Neural cell (in vitro differentiated cells): Measurements from ENCODE around the gene ZNF292. TPM values are rescaled to one million over a fixed set of nuclear protein-coding genes. Genes with fewer than 3 reads are reported as not detected.

ENCODE experiments used
- H2AFZ ChIP-seq: fragments of 200-600, 300-800 bp; sonication (generic), shearing (Covaris generic); 2 replicates; pipeline ENCODE4 v1.6.0; 2014; ENCODE audit warnings: low read depth, mild to moderate bottlenecking, antibody characterized with exemption, low read length, moderate library complexity
- H3F3A ChIP-seq: fragments of 200-600 bp; shearing (Covaris generic); 2 replicates; pipeline ENCODE4 v1.6.1; 2016; ENCODE audit warnings: mild to moderate bottlenecking, moderate library complexity, mixed read lengths, antibody characterized with exemption, low read length; ENCODE audit not compliant: insufficient read depth, poor library complexity, severe bottlenecking
- H3K27ac ChIP-seq: fragments of 200-600, 300-800 bp; sonication (generic), shearing (Covaris generic); 2 replicates; pipeline ENCODE4 v1.5.1; 2014; ENCODE audit warnings: mild to moderate bottlenecking, low read length, moderate library complexity
- H3K27me3 ChIP-seq: fragments of 300-800, 200-600 bp; sonication (generic), shearing (Covaris generic); 2 replicates; pipeline ENCODE4 v1.6.0; 2014; ENCODE audit warnings: mild to moderate bottlenecking, low read depth, low read length, moderate library complexity; ENCODE audit not compliant: insufficient read depth
- H3K36me3 ChIP-seq: fragments of 300-800, 200-600 bp; sonication (generic), shearing (Covaris generic); 2 replicates; pipeline ENCODE4 v1.5.1; 2014; ENCODE audit warnings: mild to moderate bottlenecking, antibody characterized with exemption, low read length, moderate library complexity; ENCODE audit not compliant: insufficient read depth
- H3K4me2 ChIP-seq: fragments of 300-800, 200-600 bp; sonication (generic), shearing (Covaris generic); 2 replicates; pipeline ENCODE4 v1.6.0; 2014; ENCODE audit warnings: mild to moderate bottlenecking, low read length
- H3K4me3 ChIP-seq: fragments of 300-800, 200-600 bp; sonication (generic), shearing (Covaris generic); 2 replicates; pipeline ENCODE4 v1.5.1; 2014; ENCODE audit warnings: mild to moderate bottlenecking, low read length, moderate library complexity
- H3K79me2 ChIP-seq: fragments of 200-600 bp; shearing (Covaris generic); replicated peaks from 2 replicates; pipeline ENCODE4 v1.6.0; 2014; ENCODE audit warnings: mild to moderate bottlenecking, low read length, moderate library complexity; ENCODE audit not compliant: insufficient read depth
- H3K9ac ChIP-seq: fragments of 300-800, 200-600 bp; sonication (generic), shearing (Covaris generic); 2 replicates; pipeline ENCODE4 v1.6.1; 2016; ENCODE audit warnings: mild to moderate bottlenecking, low read length, mixed read lengths
- H3K9me2 ChIP-seq: fragments of 200-600 bp; shearing (Covaris generic); 2 replicates; pipeline ENCODE4 v1.6.1; 2016; ENCODE audit warnings: mild to moderate bottlenecking, low read length, mixed read lengths; ENCODE audit not compliant: insufficient read depth
- H3K9me3 ChIP-seq: fragments of 200-600, 300-800 bp; sonication (generic), shearing (Covaris generic); 2 replicates; pipeline ENCODE4 v1.6.1; 2016; ENCODE audit warnings: mild to moderate bottlenecking, mixed run types, low read length, moderate library complexity, mixed read lengths
- H4K20me1 ChIP-seq: fragments of 200-600 bp; shearing (Covaris generic); 2 replicates; pipeline ENCODE4 v1.6.1; 2016; ENCODE audit warnings: mild to moderate bottlenecking, mixed run types; ENCODE audit not compliant: insufficient read depth
- CTCF ChIP-seq: fragments of 450-650 bp; IDR thresholded peaks from 2 replicates; pipeline ENCODE4 v1.5.1; 2014; ENCODE audit warnings: antibody characterized with exemption, mild to moderate bottlenecking, moderate library complexity; ENCODE audit not compliant: poor library complexity, severe bottlenecking
- EP300 ChIP-seq: fragments of 450-650 bp; conservative IDR thresholded peaks from 2 replicates; pipeline ENCODE4 v1.6.1; 2014; ENCODE audit warnings: antibody characterized with exemption, mild to moderate bottlenecking, moderate library complexity; ENCODE audit not compliant: poor library complexity, severe bottlenecking
- EZH2 ChIP-seq: fragments of 200-600, 300-800 bp; shearing (Covaris generic), sonication (generic); IDR thresholded peaks from 2 replicates; pipeline ENCODE4 v1.6.1; 2014; ENCODE audit warnings: antibody characterized with exemption, low read length, borderline replicate concordance, mild to moderate bottlenecking; ENCODE audit not compliant: insufficient read depth, poor library complexity, severe bottlenecking
- MXI1 ChIP-seq: fragments of 450-650 bp; conservative IDR thresholded peaks from 2 replicates; pipeline ENCODE4 v1.6.1; 2014; ENCODE audit warnings: antibody characterized with exemption, mild to moderate bottlenecking; ENCODE audit not compliant: poor library complexity, severe bottlenecking
- POLR2AphosphoS5 ChIP-seq: IDR thresholded peaks from 2 replicates; pipeline ENCODE4 v1.6.1; 2012
- RAD21 ChIP-seq: fragments of 450-650 bp; conservative IDR thresholded peaks from 2 replicates; pipeline ENCODE4 v1.6.1; 2014; ENCODE audit warnings: antibody characterized with exemption, mild to moderate bottlenecking, moderate library complexity
- SMC3 ChIP-seq: fragments of 450-650 bp; conservative IDR thresholded peaks from 2 replicates; pipeline ENCODE4 v1.6.1; 2014; ENCODE audit warnings: antibody characterized with exemption, mild to moderate bottlenecking, moderate library complexity; ENCODE audit not compliant: poor library complexity
- TAF1 ChIP-seq: IDR thresholded peaks from 2 replicates; pipeline ENCODE4 v1.6.1; 2012; ENCODE audit warnings: low read depth
- polyA plus RNA-seq: library from polyadenylated mRNA; depleted of rRNA; stranded (reverse); fragments of >200 nt; gene quantifications from 2 replicates; pipeline ENCODE4 v1.2.3, GENCODE V29; 2014
- TF ChIP-seq, protein P1 (sequence below): IDR thresholded peaks from 2 replicates; pipeline ENCODE4 v1.6.1; 2012; ENCODE audit warnings: borderline replicate concordance

ZNF292 gene
- polyA plus RNA-seq, 1 donor from 2014 or later, result 29.8 TPM

DNA sequence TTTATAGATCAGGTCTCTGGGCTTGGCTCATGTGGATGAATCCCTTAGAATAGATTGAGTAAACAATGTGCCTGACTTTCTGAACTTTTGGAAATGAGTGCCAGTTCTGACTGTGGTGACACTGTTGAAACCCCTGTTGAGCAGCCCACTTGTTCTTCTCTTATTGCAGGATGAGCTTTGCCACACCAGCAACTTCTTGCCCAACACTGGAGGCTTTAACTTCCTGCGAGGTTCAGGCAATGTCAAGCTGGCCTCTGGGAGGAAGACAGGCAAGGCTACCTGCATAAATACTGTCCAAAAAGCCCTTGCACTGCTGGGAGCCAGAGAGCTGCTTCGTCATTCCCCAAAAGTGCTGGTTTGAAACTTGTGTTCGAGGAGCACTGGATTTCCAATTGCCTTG lies 134.2 kb downstream of the ZNF292 start:
- no peak for TF ChIP-seq TAF1
- no peak for TF ChIP-seq RAD21
- no peaks in the 10 kb centered on the region for H3K36me3 ChIP-seq

DNA sequence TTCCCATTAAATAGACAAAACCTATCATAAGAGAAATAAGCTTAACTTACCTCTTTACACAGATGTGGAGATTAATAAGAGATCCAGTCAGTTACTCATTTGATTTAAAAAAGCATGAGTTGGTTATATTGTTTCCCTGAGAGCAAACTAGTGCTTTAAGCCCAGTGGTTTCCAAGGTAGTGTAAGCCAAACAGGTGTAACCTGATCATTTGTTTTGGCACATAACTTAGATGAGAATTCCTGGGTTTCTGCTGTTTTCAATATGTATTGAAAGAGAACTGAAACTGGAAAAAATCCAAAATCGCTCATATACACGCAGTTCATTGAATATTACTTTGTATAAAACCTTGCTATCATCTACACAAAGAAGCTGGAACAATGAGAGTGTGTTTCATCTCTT lies 136.5 kb downstream of the ZNF292 start:
- no peaks in the 10 kb centered on the region for H4K20me1 ChIP-seq
- no peak overlapping the region for H3K9ac ChIP-seq
- no peaks in the 10 kb centered on the region for H3F3A ChIP-seq
- H3K27me3 ChIP-seq, result no peaks in the 10 kb centered on the region
- TF ChIP-seq CTCF (no peak), RAD21 (no peak), EZH2 (no peak), SMC3 (no peak), MXI1 (no peak), EP300 (no peak), POLR2AphosphoS5 (no peak), TAF1 (no peak)
- TF ChIP-seq, protein P1, sequence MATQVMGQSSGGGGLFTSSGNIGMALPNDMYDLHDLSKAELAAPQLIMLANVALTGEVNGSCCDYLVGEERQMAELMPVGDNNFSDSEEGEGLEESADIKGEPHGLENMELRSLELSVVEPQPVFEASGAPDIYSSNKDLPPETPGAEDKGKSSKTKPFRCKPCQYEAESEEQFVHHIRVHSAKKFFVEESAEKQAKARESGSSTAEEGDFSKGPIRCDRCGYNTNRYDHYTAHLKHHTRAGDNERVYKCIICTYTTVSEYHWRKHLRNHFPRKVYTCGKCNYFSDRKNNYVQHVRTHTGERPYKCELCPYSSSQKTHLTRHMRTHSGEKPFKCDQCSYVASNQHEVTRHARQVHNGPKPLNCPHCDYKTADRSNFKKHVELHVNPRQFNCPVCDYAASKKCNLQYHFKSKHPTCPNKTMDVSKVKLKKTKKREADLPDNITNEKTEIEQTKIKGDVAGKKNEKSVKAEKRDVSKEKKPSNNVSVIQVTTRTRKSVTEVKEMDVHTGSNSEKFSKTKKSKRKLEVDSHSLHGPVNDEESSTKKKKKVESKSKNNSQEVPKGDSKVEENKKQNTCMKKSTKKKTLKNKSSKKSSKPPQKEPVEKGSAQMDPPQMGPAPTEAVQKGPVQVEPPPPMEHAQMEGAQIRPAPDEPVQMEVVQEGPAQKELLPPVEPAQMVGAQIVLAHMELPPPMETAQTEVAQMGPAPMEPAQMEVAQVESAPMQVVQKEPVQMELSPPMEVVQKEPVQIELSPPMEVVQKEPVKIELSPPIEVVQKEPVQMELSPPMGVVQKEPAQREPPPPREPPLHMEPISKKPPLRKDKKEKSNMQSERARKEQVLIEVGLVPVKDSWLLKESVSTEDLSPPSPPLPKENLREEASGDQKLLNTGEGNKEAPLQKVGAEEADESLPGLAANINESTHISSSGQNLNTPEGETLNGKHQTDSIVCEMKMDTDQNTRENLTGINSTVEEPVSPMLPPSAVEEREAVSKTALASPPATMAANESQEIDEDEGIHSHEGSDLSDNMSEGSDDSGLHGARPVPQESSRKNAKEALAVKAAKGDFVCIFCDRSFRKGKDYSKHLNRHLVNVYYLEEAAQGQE, result no peak
- no peak overlapping the region for H3K27ac ChIP-seq
- H2AFZ ChIP-seq, result no peak overlapping the region
- H3K79me2 ChIP-seq, result no peaks in the 10 kb centered on the region
- no peak overlapping the region for H3K4me3 ChIP-seq
- no peaks in the 10 kb centered on the region for H3K9me3 ChIP-seq
- no peaks in the 10 kb centered on the region for H3K9me2 ChIP-seq
- H3K4me2 ChIP-seq, result no peak overlapping the region
- H3K36me3 ChIP-seq, result no peaks in the 10 kb centered on the region

More for the DNA sequence above, 134.2 kb downstream of the ZNF292 start:
- Histone ChIP-seq H3K27me3 (no peaks in the 10 kb centered on the region), H3K4me3 (no peak overlapping the region), H3K9ac (no peak overlapping the region), H3K27ac (no peak overlapping the region), H3K9me3 (no peaks in the 10 kb centered on the region), H3K9me2 (no peaks in the 10 kb centered on the region), H3K4me2 (no peak overlapping the region), H3K79me2 (no peaks in the 10 kb centered on the region), H3F3A (no peaks in the 10 kb centered on the region), H2AFZ (no peak overlapping the region), H4K20me1 (no peaks in the 10 kb centered on the region)

- no peaks in the 10 kb centered on the region for H3K9me2 ChIP-seq
- TF ChIP-seq SMC3, result no peak
- H3K79me2 ChIP-seq, result no peaks in the 10 kb centered on the region
- no peak overlapping the region for H3K27ac ChIP-seq
- no peak overlapping the region for H2AFZ ChIP-seq
- H3K4me3 ChIP-seq, result no peak overlapping the region
- H3K9ac ChIP-seq, result no peak overlapping the region
- no peaks in the 10 kb centered on the region for H3K36me3 ChIP-seq
- no peaks in the 10 kb centered on the region for H4K20me1 ChIP-seq
- no peaks in the 10 kb centered on the region for H3K27me3 ChIP-seq
- no peak overlapping the region for H3K4me2 ChIP-seq
- no peaks in the 10 kb centered on the region for H3F3A ChIP-seq
- H3K9me3 ChIP-seq, result no peaks in the 10 kb centered on the region
Measured at GRCh38 chr6:87293526-87293925, 138.2 kb downstream of the ZNF292 start.
